ENCODE measurements around the gene WDR7.

WDR7 gene

GRCh38 chr18:56815926-56816325 is 164.8 kb downstream of the WDR7 start:
- DNase-seq: no peak

GRCh38 chr18:56823986-56824565 is 172.9 kb downstream of the WDR7 start:
- no peak for DNase-seq

GRCh38 chr18:56825321-56825720 is 174.2 kb downstream of the WDR7 start:
- DNase-seq: no peak

- DNase-seq: no peak
Observed at GRCh38 chr18:56825878-56826277, 174.7 kb downstream of the WDR7 start.

- no peak for DNase-seq
Observed at GRCh38 chr18:56831988-56832387, 180.8 kb downstream of the WDR7 start.

- no peak for DNase-seq
Observed at GRCh38 chr18:56835331-56835730, 184.2 kb downstream of the WDR7 start.

GRCh38 chr18:56836173-56836572 is 185.0 kb downstream of the WDR7 start:
- no peak for DNase-seq

GRCh38 chr18:56841836-56842235 is 190.7 kb downstream of the WDR7 start:
- no peak for DNase-seq

- DNase-seq: no peak
Observed at GRCh38 chr18:56843241-56843640, 192.1 kb downstream of the WDR7 start.

- no peak for DNase-seq
Observed at GRCh38 chr18:56844556-56844955, 193.4 kb downstream of the WDR7 start.

GRCh38 chr18:56851774-56852173 is 200.6 kb downstream of the WDR7 start:
- DNase-seq: no peak

- DNase-seq: no peak
Observed at GRCh38 chr18:56853961-56854360, 202.8 kb downstream of the WDR7 start.

GRCh38 chr18:56861244-56861643 is 210.1 kb downstream of the WDR7 start:
- no peak for DNase-seq

- DNase-seq: no peak
Observed at GRCh38 chr18:56869189-56869777, 218.1 kb downstream of the WDR7 start.

GRCh38 chr18:56870982-56871381 is 219.8 kb downstream of the WDR7 start:
- no peak for DNase-seq

GRCh38 chr18:56872140-56872539 is 221.0 kb downstream of the WDR7 start:
- DNase-seq: no peak

GRCh38 chr18:56873441-56874140 is 222.4 kb downstream of the WDR7 start:
- DNase-seq: no peak

- no peak for DNase-seq
Observed at GRCh38 chr18:56878711-56879110, 227.6 kb downstream of the WDR7 start.

- no peak for DNase-seq
Observed at GRCh38 chr18:56884511-56884910, 233.4 kb downstream of the WDR7 start.

- DNase-seq: no peak
Observed at GRCh38 chr18:56888978-56889377, 237.8 kb downstream of the WDR7 start.

- no peak for DNase-seq
Observed at GRCh38 chr18:56889621-56890020, 238.5 kb downstream of the WDR7 start.

- DNase-seq: no peak
Observed at GRCh38 chr18:56890632-56891031, 239.5 kb downstream of the WDR7 start.

GRCh38 chr18:56891116-56891515 is 240.0 kb downstream of the WDR7 start:
- DNase-seq: no peak

- DNase-seq: no peak
Observed at GRCh38 chr18:56891870-56892269, 240.7 kb downstream of the WDR7 start.

GRCh38 chr18:56897122-56897521 is 246.0 kb downstream of the WDR7 start:
- no peak for DNase-seq

All from activated naive CD4-positive, alpha-beta T cell (primary cell).